Measurements from ENCODE around the gene SLU7.

The SLU7 gene

DNA sequence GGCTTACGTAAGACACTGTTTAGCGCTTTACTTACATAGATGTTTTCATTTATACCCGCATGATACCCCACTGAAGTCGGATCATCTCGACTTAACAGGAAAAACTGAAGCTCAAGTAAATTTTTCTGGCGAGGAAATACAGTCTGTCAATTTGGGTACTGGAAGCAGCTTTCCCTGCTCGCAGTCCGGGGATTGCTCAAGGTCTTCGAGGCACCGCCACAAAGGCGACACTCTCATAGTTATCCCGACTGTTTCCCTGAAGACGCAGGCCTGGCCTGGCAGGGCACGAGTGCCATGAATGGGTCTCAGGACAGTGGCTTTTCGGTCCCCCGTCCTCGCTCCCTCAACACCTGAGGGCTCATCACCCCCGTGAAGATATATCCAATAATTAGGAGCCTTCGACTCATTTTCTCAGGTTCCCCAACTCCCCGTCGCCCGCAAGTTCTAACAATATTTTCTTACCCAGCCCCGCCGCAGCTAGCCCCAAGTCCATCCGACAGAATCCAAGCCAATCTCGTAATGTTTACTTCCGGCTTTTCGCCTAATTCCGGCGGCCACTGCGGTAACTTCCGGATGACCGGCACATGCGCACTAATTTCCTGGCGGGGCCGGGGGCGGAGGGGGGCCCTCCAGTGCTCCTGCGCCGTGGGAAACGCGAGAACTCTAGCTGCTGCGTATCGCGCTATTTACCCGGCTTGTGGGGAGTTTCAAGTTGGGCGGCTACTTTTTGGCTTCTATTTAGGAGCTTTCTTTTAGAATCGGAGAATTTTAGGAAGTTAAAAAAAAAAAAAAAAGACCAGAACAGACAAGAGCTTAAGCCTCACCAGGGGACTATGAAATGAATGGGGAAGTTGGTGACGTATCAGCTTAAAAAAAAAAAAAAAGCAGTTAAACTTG, at the start of gene SLU7:
TSS of gene SLU7 (minus strand) at position 521 of the 897 bp plus-strand sequence. CDS start 3,787 bp downstream, outside the sequence.
- DNase-seq (ENCODE audit: low spot score): peak; percentile 94

DNA sequence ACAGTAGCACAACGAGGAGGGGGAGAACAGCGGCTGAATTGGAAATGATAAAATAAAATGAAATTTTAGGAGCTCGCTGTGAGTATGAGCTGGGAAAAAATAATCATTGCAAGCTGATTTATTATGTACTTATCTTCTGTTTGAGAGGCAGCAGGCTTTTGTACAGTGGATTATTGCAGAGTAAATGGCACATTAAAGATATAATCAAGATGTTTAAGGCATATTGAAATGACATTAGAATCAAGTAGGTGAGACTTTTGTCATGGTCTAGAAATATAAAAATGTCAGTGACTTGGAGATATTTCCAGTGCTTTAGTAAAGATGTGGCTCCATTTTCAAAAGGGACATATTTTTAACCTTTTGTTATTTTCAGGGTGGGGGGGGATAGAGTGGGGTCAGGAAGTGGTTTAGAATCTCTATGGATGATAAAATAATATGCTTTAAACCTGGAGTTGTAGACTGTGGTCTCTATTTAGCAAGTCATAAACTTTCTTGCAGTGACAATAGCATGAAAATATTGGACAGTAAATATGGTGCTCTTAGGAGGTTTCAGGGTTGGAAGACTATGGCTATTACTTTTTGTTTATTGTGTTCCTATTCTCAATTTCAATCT, 49.6 kb upstream of the SLU7 start:
- no peak for DNase-seq (ENCODE audit: low spot score)

DNA sequence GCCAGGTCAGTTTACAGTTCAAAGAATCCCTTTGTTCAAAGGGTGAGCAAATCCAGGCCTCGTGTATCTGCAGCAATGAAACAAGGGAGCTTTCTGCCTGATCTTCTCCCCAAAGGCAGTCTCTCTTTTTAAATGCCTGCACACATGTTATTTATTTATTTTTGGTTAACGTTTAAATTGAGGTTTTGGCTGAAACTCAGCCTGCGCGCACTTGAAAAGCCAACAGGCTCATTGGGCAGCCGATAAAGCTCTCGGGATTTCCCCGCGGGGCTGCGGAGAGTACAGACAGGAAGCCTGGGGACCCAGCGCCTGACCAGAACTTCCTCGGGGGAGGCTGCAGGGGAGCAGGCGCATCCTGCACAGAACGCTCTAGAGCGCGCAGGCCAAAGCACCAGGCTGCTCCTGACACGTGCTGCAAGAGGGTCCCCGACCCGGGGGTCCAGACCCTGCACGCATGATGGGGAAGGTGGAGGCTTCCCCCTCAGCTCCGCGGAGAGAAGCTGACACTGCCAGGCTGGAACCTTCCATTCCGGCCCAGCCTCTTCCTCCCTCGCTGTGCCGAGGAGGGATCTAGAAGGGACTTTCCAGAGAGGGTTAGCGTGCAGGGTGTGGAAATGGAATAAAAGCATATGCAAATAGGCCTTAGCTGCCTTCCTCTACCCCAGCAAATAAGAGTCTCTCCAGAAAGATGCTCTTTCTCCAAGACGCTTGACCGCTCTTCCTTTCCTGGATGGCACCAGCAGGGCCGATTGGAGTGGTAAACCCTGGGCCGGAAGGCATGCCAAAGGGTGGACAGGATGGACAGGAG, 48.9 kb upstream of the SLU7 start:
- DNase-seq (ENCODE audit: low spot score): peak; percentile 71

DNA sequence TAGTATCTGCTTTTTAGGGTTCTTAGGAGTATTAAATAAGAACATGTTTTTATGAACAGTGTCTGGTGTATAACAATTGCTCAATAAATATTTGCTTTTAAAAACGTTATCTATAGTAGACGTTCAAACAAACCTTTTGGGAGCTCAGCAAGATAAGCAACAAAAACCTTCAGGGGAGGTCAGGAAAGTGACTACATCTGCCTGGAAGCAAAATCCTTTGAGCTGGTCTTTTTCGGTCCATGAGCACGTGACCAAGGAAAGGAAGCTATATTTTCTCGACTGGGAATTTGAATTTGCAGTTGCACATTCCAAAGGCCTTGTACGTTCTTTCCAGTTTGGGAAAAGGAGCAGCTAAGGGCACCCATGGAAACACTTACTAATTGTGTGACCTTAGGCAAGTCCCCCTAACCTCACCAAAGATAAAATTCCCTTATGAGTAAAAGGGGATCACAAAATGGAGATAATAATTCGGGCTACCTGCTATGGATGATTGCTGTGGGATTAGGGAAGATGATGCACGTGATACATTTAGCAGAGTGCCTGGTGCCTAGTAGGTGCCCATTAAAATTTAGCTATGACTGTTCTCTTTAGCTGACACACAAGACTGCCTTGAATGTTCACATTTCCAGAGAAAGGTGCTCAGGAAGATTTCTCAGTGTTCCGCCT, 48.1 kb upstream of the SLU7 start:
- no peak for DNase-seq (ENCODE audit: low spot score)

DNA sequence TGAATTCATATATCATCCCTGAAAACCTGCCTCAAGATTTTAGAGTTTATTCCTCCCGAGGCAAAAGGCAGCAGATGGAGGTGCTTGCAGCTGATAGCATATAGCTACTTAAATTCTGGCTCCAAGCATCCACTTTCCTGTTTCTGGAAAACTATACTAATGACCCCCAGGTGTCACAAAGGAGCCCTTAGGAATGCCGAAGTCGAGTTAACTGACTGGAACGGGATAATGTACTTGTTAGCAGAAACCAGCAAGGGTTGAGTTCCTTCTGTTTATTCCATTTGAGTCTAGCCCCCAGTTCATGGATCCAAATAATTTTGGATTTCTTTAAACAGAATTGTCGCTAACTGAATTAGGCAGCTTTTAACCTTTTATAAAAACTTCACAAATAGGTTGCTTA, 47.2 kb upstream of the SLU7 start:
- DNase-seq (ENCODE audit: low spot score): no peak

DNA sequence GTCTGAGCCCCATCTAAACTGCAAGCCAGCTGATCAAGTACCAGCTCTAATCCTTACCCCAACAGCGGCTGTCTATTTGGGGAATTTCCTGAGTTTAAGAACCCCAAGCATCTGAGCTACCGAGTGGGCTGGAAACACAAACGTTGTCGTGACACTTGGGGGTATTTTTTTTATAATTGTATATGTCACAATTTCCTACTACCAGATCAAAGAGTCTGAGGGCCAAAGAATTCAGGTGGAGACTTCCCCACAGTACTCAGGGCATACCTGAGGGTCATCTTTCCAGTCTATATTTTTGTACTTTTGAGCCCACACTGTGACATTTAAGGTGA, 45.6 kb upstream of the SLU7 start:
- DNase-seq (ENCODE audit: low spot score): no peak

DNA sequence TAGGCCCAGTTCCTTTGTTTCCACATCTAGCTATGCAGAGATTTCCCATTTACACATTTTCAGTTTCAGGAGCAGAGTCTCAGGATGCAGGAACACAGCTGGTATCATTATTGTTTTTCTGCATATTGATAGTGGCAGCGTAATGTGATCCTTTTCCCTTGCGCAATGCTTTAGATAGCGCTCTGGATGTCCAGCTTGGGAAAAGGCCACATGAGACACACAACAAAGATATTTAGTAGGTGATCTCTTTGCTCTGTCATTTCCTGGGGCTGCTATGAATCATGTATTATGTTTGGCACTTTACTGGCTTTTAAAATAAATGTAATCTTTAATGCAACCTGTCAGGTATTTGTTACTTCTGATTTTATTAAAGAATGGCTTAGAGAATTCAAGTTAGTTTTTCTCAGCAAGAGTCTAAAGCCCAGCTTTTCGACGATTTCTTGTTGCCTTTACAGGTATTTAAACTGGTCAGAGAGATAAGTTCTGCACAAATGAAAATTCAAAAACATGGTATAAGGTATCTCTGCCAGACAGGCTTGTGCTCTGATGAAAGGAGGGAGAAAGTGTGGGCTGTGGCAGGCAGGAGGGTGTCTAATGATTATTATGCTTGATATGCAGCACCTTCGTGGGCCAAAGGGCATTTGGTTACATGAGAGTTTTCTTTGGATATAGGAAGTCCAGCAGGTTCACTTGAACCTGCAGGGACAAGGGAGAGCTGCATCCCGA, 45.0 kb upstream of the SLU7 start:
- peak; percentile 36 for DNase-seq (ENCODE audit: low spot score)

DNA sequence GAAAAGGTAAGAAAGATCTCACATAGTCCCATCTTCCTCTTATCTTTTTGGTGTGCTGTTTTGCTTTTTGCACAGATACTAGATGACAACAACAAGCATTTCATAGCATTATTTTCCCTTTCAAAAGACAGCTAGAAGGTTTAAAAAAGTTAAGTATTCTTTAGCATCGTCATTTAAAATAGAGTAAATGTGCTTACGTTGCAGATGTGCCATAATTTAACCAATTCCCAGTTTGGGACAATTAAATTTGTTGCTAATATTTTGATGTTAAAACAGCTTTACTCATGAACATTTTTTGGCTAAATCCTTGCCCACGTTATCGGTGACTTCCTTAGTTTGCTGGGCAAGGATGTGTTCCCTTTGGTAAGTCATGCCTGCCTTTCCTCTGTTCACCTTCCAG, 44.3 kb upstream of the SLU7 start:
- no peak for DNase-seq (ENCODE audit: low spot score)

DNA sequence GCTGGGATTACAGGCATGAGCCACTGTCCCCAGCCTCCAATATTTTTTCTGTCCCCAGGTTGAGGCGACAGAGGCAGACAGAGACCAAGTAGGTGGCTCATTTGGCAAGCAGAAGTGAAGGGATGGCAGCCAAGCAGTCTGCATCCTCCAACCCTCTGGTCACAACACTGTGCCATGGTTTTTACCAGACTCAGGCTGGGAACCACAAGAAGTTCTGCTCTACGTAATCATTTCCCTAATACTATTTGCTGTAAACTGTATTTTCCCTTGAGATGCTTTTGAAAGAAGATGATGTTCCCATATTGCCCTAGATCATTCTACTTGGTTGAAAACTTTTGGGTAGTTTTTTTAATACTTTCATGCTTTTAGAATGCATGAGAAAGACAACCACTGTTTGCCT, 43.3 kb upstream of the SLU7 start:
- DNase-seq (ENCODE audit: low spot score): no peak

DNA sequence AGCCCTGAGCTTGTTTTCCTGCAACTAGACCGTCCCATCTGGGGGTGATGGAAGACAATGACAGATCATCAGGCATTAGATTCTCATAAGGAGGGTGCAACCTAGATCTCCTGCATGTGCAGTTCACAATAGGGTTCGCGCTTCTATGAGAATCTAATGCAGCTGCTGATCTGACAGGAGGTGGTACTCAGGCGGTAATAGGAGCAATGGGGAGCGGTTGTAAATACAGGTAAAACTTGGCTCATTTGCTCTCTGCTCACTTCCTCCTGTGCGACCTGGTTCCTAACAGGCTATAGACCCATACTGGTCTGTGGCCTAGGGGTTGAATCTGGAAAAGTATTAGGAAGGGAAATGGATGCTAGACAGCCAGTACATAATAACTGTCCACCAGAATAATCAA, 42.5 kb upstream of the SLU7 start:
- DNase-seq (ENCODE audit: low spot score): no peak

DNA sequence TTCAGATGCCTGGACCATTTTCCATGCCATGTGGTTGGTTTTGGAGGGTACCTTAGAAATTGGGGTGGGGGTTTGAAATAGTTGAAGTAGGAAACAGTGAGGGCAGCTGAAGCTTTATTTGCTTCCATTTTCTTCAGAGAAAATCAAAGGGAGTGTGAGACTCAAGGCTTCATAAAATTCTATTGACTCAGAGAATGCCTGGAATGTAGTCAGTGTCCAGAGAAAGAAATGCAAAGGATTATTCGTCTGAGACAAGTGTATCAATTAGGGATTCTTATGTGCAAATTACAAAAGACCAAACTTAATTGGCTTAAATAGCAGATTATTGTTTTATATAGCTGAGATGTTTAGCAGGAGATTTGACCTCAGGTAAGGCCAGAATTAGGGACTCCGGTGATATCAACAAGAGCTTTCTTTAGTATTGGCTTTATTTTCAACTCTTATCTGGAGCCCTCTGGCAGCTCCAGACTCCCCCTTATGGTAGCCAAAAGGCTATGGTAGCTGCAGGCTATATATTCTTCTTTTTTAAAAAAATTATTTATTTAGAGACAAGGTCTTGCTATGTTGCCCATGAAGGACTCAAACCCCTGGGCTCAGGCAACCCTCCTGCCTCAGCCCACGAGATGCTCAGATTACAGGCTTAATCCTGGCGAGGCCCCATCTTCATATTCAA, 41.6 kb upstream of the SLU7 start:
- DNase-seq (ENCODE audit: low spot score): peak; percentile 13

DNA sequence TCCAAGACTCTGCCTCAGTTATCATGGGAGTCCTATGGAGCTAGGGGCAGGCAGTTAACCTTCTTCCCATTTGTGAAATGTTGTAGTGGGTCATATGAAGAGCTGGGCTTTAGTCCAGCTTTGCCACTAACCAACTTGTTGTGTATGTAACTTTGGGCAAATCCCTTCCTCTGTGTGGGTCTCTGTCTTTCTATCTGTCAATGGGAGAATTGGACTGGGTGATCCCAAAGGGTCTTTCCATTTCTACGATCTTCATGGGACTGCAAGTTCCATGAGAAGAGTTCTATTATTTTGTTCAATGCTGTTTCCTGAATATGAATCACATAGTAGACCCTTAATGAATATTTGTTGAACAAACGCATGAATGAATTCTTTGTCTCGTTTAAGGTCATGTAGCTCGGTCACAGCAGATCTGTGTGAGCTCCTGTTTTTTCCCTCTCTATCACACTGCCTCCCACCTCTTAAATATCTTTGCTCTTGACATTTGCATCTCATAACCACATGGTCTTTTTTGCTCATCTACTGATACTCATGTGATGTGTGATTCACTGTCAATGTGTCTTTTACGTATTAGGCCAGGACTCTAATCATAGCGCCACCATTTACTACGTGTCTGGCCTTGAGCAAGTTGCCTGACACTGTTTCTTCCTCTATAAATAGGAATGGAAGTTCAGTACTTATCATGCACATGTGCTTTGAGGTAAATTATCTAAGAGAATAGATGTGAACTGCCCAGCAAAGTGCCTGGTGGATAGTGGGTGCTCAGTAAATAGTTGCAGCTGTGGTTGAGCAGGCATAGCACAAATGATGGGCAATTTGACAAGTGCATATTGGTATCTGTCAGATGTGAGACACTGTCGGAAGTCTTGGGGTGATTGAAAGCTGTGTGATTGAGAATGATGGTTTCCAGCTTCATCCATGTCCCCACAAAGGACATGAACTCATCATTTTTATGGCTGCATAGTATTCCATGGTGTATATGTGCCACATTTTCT, 40.2 kb upstream of the SLU7 start:
- DNase-seq (ENCODE audit: low spot score): no peak

DNA sequence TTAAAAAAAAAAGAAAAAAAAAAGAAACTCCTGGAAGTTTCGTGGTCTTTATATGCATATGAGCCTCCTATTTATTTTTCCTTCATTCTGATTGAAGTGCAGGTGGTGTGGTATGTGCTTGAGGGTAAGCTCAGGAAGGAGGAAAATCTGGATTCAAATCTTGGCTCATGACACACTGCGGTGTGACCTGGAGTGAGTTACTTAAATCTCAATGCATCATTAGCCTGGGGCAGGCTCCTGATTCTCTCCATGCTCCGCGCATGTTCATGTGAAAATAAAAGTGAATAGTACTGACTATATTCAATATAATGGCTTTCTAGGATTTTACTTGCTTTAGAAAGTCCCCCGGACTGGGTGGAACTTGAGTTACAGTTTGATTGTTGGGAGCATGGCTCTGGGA, 38.4 kb upstream of the SLU7 start:
- no peak for DNase-seq (ENCODE audit: low spot score)

DNA sequence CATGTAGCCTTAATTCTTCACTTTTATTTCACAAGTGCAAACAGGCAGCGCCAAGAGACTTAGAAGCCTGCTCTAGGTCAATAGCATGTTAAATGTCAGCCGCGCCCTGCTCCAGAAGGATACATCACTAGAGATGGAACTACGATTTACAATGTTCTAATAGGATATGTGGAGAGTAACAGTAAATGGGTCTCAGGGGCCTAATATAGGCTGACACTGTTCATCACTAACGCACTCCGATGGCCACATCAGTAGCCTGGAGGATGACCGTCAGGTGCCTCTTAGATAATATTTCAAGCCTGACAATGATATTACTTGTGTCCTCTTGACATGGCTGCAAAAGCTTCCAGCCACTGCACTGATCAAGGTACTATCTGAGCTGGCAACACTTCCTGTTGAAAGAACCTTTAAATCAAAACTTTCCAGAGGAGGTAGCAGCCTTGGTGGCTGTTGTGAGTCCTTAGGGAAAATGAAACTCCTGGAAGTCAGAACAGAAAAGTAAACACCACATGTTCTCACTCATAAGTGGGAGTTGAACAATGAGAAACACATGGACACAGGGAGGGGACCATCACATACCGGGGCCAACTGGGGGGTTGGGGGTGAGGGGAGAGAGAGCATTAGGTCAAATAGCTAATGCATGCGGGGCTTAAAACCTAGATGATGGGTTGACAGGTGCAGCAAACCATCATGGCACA, 37.7 kb upstream of the SLU7 start:
- no peak for DNase-seq (ENCODE audit: low spot score)

DNA sequence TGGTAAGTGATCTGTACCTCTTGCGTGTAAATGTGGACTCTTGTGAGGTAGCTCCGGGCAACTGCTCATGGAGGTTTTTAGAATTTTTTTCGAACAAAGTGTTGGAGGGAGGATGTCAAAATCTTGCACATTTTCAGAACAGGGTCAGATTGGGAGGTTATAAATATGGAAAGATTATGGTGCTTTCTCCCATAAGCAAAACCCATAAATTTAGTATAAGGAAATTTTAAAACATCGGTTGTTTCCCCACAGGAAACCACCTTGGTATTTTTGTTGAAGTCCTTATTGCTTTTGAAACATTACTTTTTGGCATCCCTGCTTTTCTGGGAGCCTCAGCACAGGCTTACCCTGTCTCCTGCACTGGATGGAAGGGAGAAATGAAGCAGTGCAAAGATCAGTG, 36.7 kb upstream of the SLU7 start:
- no peak for DNase-seq (ENCODE audit: low spot score)

DNA sequence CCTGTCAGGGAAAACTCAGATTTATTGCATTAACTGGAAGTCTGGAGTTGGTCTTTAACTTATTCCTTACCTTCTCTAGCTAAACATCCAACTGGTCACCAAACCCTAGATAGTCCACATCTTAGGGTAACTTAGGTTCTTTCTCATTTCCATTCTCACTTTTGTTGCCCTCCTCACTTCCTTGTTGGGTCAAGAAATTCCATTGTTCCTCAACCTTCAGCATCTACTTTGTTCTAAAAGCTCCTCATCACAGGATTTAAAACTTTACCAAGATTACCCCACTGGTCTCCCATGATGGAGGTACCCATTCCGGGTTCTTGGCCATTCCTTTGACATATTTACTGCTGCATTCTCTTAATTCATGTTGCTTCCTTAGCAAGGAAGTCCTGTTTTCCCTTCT, 34.9 kb upstream of the SLU7 start:
- DNase-seq (ENCODE audit: low spot score): no peak

DNA sequence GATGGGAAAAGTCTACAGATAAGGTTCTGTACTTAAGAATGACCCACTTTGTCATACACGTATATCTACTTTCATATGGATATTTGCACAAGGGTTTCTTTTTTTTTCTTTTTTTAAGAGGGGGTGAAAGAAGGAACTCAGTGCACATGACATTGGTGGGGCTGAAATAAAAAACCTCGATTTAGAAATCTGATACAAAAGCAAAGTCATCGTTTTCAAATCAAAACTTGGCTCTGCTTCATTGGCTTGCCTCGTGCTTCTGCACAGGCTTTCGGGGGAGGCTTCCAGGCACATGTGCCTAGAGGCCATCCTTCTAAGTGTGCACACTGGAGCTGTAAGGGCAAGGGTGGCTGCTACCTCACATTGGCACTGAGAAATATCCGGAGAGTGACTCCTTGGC, 33.9 kb upstream of the SLU7 start:
- DNase-seq (ENCODE audit: low spot score): no peak

DNA sequence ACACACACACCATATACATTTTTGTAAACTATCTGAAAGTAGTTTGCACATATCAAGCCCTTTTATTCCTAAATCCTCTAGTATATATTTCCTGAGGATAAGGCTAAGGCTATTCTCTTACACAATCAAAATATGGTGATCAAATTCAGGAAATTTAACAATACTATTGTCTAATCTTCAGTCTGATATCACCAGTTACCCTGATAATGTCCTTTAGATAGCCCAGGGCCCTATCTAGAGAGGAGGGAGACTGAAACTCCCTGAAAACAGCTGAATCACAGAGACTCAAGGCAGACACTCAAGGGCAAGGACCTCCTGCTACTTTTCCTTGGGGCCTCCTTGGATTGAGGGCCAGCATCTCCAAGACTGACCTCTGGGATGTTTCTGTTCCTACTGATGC, 33.2 kb upstream of the SLU7 start:
- no peak for DNase-seq (ENCODE audit: low spot score)

DNA sequence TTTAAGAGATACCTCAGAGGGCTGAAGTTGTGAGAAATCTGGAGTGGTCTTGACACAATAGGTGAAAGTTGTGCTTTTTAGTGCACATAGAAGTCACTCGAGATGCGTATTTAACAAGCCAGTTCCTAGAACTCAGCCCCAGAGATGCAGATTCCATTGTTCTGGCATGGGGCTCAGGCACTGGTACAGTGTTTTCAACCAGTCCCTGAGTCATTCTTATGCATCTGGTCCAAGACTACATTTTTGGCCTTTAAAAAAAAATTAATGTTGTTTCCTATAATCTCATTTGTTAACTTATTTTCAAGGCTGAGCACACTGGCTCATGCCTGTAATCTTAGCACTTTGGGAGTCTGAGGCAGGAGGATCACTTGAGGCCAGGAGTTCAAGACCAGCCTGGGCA, 32.4 kb upstream of the SLU7 start:
- DNase-seq (ENCODE audit: low spot score): no peak
